Femur (tissue), 1 donor: ENCODE results near the gene SBNO2.

ENCODE experiments used
- DNase-seq: peaks from one replicate; pipeline ENCODE4 v3.0.0-alpha.2; 2017

SBNO2 gene

DNA sequence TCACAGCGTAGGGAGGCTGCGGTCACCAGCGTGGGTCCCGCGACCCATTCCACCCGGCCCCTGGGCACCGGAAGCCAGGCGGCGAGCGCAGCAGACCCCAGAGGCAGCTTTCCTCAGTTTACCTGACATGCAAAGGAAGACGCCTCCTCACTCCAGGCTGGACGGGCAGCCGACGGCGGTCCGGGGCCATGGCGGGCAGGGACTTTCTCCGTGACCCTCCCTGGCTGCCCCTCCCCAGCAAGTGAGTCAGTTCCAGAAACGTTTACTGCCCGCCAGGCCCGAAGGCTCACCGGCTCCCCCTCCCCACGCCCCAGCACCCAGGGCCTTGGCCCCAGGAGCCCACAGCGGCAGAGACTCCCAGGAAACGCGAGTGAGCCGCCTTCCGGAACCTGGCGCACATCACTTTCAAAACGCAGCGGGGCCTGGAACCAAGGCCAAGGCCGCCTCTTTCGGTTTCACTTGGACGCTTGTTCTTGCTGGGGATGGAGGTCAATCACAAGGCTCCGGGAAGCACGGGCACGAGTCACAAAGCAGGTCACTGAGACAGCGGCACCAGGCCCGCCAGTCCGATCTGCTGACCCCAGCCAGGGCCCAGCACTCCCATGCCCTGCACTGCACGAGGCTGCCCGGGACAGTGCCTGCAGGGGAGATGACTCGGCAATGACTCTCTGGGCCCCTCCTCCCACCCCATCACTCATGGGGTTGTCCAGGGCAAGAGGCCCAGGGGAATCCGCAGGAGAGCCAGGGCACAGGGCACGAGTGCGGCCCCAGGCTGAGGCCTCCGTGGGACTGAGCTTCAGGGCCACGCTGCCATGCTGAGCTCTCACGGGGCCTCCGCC, 5.3 kb downstream of the SBNO2 start:
- DNase-seq, result no peak

DNA sequence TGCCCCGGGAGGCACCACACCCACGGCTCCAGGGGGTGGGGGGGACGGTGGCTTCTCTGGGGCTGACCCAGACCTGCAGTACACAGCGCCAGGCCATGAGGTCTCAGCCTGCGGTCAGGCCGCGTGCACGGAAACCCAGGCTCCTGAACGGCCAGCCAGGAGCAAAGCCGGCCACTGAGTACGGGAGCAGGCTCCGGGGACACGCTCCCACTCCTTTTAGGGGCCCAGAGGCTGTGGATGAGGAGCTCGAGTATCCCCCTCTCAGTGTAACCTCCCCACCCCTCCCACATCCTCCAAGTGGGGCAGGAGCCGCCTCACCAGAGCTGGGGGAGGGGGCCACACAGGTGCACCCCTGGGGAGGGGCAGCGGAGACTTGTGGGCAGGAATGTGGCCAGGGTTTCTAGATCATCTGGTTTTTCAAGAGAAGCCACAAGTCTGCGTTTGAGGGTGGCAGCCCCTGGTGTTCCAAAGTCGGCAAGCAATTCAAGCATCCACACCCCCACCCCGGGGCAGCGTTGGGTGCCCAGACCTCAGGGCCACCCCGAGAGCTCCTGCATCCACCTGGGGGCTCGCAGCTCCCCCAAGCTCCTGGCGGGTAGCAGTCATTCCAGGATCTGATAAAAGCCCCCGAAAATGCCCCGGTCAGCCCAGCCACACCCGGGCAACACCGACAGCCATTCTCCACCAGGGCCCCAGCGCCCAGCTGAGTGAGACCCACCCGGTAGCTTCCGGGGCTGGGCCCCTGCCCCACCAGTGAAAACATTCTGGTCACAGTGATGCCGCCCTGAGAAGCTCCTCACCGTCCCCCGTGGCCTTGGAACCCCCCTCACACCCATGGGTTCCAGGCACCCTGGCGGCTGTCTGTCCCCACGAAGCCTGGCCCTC, 6.1 kb downstream of the SBNO2 start:
- no peak for DNase-seq

DNA sequence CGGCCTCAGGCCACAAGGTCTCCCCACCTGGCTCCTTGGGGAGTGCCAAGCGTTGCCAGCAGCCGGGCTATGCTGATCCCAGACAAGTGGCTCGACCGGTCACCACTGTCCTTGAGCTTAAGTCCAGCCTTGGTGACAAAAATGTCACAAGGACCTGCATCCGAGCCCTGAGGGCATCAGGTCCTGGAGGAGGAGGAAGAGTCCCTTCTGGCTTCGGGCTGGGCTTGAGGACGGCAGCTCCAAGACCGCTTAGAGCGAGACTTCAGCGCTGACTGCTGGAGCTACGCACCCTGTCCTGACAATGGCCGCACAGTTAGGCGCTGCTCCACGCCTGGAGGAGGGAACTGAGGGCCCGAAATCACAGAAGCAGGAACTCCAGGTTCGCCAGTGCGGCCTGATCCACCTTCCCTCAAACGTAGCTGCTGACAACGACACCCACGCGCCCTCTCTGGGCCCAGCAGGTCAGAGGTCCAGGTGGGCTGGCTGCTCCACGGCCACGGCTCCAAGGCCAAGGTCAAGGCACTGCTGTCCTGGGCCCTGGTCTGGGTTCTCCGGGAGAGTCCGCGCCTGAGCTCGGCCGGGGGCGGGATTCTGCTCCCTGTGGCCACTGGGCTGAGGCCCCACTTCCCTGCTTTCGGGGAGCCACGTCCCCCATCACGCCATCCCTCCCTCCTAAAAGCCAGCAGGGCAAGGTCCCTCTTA, 7.0 kb downstream of the SBNO2 start:
- DNase-seq, result no peak

DNA sequence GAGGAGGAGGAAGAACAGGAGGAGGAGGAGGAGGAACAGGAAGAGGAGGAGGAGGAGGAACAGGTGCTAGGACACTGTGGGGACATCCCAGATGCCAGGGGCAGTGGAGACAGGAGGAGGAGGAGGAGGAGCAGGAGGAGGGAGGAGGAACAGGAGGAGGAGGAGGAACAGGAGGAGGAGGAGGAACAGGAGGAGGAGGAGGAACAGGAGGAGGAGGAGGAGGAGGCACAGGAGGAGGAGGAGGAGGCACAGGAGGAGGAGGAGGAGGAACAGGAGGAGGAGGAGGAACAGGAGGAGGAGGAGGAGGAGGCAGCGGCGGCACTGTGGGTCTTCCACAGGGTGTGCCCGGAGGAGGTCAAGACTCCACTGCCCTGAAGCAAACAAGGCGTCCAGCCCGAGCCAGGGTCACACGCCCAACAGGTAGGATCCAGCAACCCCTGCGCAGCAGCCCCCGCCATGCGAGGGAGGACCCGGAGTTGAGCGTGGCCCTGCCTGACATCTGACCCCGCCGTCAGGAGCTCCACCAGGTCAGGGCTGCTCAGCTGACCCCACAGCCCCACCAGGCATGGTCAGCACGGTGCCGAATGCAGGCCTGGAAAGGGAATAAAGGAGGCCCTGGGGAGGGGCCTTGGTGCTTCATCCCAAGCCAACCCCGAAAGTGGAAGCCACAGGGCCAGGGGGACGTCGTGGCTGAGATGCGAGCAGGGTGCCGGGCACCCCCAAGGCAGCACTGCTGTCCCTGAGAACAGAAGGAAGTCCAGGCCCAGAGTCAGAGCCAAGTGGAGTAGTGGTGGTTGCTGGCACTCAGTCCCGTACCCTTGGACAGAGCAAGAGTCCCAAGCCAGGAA, 9.2 kb downstream of the SBNO2 start:
- no peak for DNase-seq

DNA sequence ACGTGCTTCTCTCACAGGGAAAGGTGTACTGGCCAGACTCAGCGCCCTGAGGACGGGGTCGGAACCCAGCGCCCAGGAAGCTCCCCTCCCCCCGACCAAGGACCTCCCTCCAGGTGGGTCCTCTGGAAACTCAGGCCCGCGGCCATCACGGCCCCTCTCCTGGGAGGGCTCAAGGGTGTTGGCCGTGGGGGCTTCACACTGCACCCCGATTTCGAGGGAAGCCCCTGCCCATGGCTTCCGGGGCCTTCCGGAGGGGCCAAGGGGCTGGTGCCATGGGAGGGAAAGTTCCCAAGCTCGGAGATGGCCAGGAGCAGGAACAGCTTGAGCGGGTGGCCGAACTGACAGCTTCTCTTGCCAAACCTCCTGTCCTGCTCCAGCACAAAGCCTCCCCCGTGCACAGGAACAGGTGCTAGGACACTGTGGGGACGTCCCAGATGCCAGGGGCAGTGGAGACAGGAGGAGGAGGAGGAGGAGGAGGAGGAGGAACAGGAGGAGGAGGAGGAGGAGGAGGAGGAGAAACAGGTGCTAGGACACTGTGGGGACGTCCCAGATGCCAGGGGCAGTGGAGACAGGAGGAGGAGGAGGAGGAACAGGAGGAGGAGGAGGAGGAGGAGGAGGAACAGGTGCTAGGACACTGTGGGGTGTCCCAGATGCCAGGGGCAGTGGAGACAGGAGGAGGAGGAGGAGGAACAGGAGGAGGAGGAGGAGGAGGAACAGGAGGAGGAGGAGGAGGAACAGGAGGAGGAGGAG, 10.0 kb downstream of the SBNO2 start:
- DNase-seq, result no peak

DNA sequence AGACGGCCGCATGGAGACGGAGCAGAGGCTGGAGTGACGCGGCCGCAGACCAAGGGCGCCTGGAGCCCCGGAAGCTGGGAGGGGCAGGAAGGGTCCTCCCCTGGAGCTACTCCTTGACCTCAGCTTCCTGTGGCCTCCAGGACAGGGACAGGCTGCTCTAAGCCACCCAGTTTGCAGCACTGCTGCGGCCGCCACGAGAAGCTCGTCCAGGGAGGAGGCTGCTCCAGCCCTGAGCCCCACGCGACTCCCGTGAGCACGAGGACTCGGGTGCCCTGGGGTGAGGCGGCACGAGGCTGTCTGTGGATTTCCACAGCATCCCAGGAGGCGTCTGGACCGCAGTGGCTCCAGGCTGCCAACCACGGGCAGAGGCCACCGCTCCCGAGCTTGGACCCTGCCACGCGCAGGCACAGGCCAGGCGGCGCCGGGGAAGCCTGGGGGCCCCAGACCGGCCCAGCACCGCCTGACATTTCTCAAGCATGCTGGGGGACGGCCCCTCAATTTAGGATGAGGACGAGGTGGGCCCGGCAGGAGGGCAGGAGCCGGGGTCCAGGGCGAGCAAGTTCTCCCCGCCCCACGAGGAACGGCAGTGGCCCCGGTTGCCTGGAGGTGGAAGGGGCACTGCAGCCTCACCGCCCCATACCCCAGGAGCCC, 10.7 kb downstream of the SBNO2 start:
- DNase-seq, result no peak

DNA sequence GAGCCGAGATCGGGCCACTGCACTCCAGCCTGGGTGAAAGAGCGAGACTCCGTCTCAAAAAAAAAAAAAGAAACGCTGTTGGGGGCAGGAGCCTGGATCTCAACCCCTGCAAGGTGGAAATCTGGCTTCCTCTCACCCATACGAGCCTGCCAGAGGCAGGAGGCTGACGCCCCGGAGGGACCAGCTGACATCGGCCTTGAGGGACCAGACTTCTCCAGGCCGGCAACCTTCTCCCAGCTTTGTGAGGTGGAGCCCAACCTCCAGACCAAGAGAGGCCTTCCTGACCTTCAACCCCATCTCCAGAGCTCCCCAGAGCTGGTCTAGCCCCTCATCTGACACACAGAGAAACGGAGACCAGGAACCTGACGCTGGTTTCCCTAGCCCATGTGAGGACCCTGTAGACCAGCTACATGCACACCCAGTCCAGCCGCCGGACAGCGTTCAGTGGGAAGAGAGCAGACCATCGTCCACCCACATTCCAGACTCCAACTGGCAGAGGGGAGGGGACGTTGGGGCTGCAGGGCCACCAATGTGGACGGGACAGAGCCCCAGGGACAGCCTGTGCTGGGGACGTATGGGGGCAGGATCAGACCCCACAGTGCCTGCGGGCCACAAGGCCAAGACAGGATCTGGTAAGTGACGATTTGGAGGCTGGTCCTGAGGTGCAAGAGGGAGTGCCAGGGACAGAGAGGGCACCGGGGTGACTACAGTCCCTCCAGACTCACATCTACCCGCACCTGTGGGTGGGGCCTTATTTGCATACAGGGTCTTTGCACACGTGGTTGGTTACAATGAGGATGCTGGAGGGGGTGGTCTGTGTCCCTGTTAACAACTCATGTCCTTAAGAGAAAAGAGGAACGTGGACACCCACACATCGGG, 11.4 kb downstream of the SBNO2 start:
- DNase-seq, result no peak

DNA sequence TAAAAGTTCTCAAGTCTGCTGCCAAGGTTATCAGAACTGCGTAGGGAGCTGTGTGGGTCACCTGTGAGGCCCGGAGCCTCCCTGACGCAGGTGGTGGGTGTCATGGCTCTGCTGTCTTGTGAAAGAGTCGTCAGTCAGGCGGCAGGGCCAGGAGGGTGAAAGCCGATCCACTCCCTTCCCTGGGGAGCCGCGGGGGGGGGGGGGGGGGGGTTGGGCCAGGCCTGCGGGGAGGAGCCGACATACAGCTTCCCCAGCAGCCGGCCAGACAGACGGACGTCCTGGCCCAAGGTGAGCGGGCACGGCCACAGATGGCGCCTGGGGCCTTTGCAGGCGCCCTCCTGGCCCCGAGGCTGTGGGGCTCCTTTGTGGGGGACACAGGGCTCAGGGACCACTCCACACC, 12.4 kb downstream of the SBNO2 start:
- DNase-seq, result no peak

DNA sequence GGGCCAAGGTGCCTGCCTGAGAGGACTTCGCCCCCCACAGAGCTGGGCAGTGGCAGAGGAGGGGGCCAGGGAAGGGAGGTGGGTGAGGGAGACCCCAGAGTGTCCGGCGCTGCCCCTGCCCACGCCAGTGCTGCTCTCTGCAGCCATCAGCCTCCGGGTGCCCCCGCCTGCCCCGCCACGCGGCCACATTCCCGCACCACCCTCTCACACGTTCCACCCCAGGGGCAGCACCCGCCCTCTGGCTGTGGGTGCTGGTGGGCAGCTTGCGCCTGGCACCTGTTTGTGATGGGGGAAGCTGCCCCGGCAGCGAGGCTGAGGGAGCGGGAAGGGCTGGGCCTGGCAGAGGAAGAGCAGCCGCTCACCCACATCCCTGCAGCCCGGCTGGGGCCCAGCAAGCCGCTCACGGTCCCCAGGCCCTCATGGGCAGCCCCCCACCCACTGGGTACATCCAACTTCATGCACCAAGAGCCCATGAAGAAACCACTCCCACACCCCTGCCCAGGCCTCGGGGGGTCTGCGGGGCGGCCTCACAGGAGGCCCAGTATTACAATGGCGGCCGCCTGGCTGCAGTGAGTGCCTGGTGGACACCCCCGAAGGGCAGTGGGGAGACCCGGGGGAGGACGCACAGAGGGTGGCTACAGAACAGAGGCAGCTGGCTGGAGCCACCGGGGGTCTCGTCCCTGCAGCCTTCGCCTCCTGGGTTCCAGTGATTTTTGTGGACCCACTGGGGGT, 14.0 kb downstream of the SBNO2 start:
- DNase-seq, result no peak

DNA sequence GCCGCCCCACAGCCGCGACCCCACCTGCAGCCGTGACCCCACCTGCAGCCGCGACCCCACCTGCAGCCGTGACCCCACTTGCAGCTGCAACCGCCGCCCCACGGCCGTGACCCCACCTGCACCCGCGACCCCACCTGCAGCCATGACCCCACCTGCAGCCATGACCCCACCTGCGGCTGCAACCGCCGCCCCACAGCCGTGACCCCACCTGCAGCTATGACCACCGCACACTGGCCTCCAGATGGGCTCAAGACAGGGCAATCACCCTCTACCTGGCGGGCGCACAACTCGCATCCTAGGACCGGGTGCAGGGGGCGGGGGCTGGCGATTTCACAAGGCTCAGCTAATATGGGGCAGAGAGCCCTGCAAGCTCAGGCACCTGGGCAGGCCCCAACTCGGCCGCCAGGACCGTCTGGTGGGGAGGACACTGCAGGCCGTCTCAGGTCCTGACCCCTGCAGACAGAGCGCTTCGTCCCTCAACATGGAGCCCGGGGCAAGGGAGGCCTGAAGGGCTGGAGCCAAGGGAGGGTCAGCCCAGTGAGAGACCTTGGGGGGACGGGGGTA, 15.1 kb downstream of the SBNO2 start:
- DNase-seq, result no peak

DNA sequence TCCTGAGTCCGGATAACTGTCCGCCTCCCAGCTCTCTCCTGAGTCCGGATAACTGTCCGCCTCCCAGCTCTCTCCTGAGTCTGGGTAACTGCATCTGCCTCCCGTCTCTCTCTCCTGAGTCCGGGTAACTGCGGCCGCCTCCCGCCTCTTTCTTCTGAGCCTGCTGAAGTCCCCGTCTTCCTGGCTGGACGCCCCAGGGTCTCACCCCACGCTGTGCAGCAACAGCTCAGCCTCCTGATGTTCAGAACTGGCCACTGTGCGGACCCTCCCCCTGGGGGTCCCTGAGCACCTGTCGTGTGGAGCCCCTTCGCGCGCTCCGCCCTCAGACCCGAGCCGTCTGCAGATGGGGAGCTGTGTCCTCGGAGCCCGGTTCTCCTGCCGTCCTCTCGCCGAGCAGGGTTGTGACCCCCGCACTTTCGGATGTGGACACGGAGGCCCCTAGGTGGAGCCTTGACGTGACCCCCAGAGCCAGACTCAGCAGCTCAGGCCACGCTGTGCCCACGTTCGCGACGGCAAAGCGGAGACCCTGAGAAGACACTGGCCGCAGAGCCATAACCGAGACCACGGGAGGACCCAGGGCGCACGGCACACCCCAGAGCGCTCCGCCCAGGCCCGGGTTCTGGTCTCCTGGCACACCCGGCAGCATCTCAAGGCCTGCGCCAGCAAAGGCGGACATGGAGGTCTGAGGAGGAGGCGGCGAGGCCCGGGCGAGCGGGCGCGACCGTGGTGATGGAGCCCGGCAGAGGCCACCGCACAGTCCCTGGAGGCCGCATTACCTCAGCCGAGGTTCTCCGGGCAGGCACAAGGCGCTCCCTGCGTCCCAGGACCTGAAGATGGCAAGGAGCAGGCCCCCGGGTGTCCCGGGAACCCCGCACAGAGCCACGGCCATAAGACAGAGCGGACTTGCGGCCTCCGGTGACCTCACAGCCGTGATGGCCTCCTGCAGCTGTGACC, 15.9 kb downstream of the SBNO2 start:
- DNase-seq, result no peak

DNA sequence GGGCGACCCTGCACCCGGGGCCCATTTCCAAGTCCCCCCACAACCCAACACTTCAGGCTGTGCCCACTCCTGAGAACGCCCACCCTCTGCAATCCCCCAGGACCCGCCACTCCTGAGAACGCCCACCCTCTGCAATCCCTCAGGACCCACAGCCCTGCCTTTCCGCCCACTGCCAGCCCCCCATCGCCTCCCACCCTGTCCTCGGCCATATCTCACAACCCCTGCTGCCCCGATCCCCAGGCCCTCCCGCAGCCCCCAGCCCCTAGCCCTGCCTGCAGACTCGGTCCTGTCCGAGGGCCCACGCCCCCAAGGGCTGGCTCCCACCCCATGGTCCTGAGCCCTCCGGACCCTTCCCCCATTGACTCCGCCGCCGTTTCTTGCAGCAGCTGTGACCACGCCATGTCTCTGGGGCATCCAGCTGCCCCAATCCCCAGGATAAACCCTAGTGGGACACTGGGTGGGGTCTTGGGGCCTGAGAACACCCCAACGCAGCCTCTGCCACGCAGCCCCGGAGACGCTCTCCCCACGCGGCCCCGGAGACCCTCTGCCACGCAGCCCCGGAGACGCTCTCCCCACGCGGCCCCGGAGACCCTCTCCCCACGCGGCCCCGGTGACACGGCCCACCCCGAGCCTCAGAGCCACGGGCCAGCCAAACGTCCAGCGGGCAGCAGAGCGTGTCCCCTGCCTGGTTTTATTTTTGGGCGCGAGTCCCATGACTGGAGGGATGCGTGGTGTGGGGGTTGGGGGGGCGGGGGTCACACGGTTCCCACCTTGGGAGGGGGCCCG, 17.0 kb downstream of the SBNO2 start:
- no peak for DNase-seq

DNA sequence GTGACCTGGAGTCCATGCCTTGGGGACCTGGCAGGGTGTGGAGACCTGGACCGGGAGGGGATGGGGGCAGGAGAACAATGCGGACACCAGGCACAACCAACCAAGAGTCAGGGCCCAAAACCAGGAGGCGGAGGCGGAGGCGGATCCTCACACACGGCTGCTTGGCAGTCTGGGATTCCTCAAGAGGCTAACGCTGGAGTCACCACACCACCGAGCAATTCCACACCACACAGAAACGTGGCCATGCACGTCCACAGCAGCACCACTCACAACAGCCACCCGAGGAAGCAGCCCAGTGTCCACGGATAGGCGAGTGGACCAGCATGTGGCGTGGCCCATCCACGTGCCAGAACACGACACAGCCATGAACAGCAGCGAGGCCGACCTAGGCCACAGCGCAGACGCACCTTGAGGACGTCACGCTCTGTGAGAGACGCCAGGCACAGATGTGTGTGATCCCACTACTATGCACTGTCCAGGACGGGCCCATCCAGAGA, 17.7 kb downstream of the SBNO2 start:
- no peak for DNase-seq

DNA sequence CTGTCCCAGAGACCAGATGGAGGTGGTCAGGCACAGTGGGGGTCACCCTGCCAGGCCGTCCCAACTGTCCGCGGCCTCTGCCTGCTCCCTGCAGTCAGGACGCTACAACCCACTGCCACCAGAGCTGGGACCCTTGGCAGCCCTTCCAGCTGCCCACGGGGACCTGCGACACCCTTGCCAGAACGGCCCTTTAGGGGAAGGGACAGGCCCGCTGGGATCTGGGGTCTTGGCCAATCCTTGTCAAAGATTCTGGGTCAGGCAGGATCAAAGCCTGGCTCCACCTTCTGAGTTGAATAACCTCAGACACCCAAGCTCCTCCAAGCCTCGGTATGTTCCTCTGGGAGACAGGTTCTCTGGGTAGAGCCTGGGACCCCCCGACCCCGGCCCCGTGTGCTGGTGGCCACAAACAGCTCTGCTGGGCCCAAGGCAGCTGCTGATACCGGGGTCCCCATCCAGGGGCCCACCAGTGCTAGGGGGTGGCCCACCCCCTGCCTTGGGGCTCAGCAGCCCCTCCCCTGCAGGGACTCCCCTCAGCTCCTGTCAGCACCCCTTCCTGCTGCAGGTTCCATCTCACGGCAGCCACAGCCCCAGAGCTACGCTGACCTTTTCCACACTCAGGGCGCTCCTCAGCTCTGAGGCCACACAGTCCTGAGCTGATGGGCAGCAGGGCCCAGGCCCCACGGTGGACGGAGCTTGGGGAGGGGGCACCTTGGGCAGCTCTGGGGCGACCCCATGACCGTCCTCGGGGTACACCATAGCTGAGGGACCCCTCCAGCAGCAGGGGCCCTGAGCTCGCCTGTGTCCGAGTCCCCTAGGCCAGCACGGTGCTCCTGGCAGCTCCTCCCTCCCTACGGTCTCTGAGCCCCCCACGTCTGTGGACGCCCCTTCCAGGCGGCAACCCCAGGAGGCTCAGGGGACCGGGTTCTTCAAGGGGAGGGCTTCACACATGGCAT, 18.4 kb downstream of the SBNO2 start:
- no peak for DNase-seq

DNA sequence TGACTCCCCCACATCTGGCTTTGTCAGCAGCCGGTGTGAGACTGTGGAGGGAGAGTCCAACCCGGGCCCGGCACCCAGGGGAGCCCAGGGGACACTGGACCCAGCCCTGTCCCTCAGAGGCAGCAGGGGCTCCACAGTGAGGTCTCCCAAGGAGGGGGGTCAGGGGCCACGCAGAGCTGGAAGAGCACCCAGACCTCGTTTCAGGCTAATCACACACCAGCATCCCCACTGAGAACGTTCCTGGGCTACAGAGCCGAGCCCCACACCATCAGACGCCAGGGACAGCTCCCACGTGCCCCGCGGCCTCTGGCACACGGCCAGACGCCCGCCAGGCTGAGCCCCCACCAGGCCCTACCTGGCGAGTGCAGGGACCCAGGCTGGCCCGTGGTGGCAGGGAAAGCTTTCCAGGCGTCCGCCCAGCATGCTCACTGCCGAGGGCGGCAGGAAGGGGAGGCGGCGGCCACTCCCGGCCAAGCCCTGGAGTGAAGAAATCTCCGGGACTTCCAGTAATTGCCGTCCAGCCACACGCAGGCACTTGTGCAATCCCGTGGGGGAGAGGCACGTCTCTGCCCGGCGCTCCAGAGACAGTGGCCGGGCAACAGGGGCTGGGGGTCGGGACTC, 19.2 kb downstream of the SBNO2 start:
- DNase-seq, result peak; percentile 78
